Sigmoid colon (tissue), 7 donors: ENCODE results near the gene PDE2A. TPM values are rescaled to one million over a fixed set of nuclear protein-coding genes. Genes with fewer than 3 reads are reported as not detected.

ENCODE experiments used
- DNase-seq: peaks from one replicate; pipeline ENCODE4 v3.0.0-alpha.2; 2019
- H3K27ac ChIP-seq, 4 donors: fragments of 200-600 bp; sonication (generic); one replicate each; pipeline ENCODE4 v1.5.1; 2016 to 2019; ENCODE audit warnings: mild to moderate bottlenecking in 1 of 4
- H3K27me3 ChIP-seq, 3 donors: fragments of 200-600 bp; sonication (generic); one replicate each; pipeline ENCODE4 v1.5.1; 2019; ENCODE audit warnings: mild to moderate bottlenecking in 1 of 3
- H3K36me3 ChIP-seq, 4 donors: fragments of 200-600 bp; sonication (generic); one replicate each; pipeline ENCODE4 v1.5.1; 2016 to 2019
- H3K4me1 ChIP-seq, 4 donors: fragments of 200-600 bp; sonication (generic); one replicate each; pipeline ENCODE4 v1.5.1; 2017 to 2019
- H3K4me3 ChIP-seq, 4 donors: fragments of 200-600 bp; sonication (generic); one replicate each; pipeline ENCODE4 v1.5.1; 2017 to 2019; ENCODE audit warnings: mild to moderate bottlenecking in 2 of 4, moderate library complexity in 1 of 4
- H3K9me3 ChIP-seq, 4 donors: fragments of 200-600 bp in 3 of 4; sonication (generic) in 3 of 4; one replicate each; pipeline versions ENCODE4 v1.5.1 to v1.6.1; 2013 to 2019
- EP300 ChIP-seq, 4 donors: sonication (generic); formaldehyde crosslinking; IDR thresholded peaks; one replicate each; pipeline ENCODE4 v1.6.1; 2017; ENCODE audit warnings: antibody characterized with exemption in 4 of 4
- POLR2A ChIP-seq, 2 donors: fragments of 450-650 bp; IDR thresholded peaks; one replicate each; pipeline ENCODE4 v1.6.1; 2016; ENCODE audit warnings: antibody characterized with exemption in 2 of 2, mild to moderate bottlenecking in 2 of 2, moderate library complexity in 2 of 2
- POLR2AphosphoS5 ChIP-seq, 4 donors: sonication (generic); formaldehyde crosslinking; IDR thresholded peaks; one replicate each; pipeline ENCODE4 v1.6.1; 2017; ENCODE audit warnings: antibody characterized with exemption in 4 of 4
- WGBS, 2 donors: extraction: QIAGEN DNeasy Blood & Tissue Kit; methylation state at CpG; one replicate each; pipeline ENCODE4 v1.1.7; 2013; 5-methylcytosine and 5-hydroxymethylcytosine counted together
- intact Hi-C: fragments of 100-400 bp; cut with DNase I; formaldehyde crosslinking; loops from one replicate; pipeline ENCODE4 v1.15.1; 2023
- polyA plus RNA-seq, 3 donors: library from polyadenylated mRNA; stranded (reverse); fragments of 200-250 nt; gene quantifications; one replicate each; pipeline ENCODE4 v1.2.3, GENCODE V29; 2013
- total RNA-seq, 4 donors: library from RNA; depleted of rRNA; stranded (reverse); fragments of >200 nt; gene quantifications; one replicate each; pipeline ENCODE4 v1.1.0, GENCODE V29; 2016
- TF ChIP-seq, protein P1 (sequence below), 4 experiments: fragments of 450-650 bp in 3 of 4; fragments of 200-600 bp in 1 of 4; IDR thresholded peaks; one replicate each; pipeline ENCODE4 v1.5.1; 2016 to 2019; ENCODE audit warnings: antibody characterized with exemption in 4 of 4, mild to moderate bottlenecking in 3 of 4, moderate library complexity in 2 of 4
- donor health status: healthy with polysubstance abuse.
- donor health status: Bipolar disorder and iron deficiency.
- donor health status: healthy.

Gene PDE2A
- total and polyA plus RNA-seq, 7 donors: 1.8 to 75.1 (median 48.9) TPM

DNA sequence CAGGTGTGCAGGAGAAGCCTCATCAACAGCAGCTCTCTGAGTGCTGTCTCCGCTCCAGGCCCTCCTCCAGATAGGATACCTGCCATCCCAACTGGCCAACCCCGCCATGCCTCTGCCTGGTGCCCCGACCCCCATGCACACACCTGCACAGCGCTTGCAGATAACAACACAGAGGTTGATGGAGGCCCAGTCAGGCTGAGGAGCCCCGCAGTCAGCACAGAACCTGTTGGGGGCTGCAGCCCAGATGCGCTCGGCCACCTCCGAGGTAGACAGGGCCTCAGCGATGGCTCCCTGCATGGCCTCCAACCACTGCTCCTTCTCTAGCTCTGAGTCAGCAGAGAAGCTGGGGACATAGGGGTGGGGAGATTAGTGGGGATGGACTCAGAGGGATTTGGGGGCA lies 32.8 kb upstream of the PDE2A start:
- intact Hi-C loops: no loop called here
- Histone ChIP-seq H3K36me3 (peaks cover 25 to 79% (median 49%) of the 10 kb centered on the region in 4 donors), H3K4me1 (peaks cover 0 to 27% (median 19%) of the 10 kb centered on the region in 4 donors), H3K9me3 (no peaks in the 10 kb centered on the region), H3K4me3 (no peak overlapping the region), H3K27me3 (no peaks in the 10 kb centered on the region), H3K27ac (no peak overlapping the region)
- 97% methylated on average over 9 of the region's 9 CpGs for WGBS, 2 donors
- DNase-seq: no peak
- TF ChIP-seq POLR2A (IDR thresholded peaks at IDR 0.05) (no peak), POLR2AphosphoS5 (IDR thresholded peaks at IDR 0.05) (no peak), EP300 (IDR thresholded peaks at IDR 0.05) (no peak)
- TF ChIP-seq, protein P1, sequence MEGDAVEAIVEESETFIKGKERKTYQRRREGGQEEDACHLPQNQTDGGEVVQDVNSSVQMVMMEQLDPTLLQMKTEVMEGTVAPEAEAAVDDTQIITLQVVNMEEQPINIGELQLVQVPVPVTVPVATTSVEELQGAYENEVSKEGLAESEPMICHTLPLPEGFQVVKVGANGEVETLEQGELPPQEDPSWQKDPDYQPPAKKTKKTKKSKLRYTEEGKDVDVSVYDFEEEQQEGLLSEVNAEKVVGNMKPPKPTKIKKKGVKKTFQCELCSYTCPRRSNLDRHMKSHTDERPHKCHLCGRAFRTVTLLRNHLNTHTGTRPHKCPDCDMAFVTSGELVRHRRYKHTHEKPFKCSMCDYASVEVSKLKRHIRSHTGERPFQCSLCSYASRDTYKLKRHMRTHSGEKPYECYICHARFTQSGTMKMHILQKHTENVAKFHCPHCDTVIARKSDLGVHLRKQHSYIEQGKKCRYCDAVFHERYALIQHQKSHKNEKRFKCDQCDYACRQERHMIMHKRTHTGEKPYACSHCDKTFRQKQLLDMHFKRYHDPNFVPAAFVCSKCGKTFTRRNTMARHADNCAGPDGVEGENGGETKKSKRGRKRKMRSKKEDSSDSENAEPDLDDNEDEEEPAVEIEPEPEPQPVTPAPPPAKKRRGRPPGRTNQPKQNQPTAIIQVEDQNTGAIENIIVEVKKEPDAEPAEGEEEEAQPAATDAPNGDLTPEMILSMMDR (IDR thresholded peaks at IDR 0.05): no peak

GRCh38 chr11:72706579-72706978 lies 32.4 kb upstream of the PDE2A start:
- H3K4me3 ChIP-seq: no peak overlapping the region
- H3K27ac ChIP-seq: no peak overlapping the region
- H3K36me3 ChIP-seq: peaks cover 25 to 79% (median 49%) of the 10 kb centered on the region in 4 donors
- no peak for DNase-seq
- WGBS, 2 donors: 88 to 94% methylated on average over 5 of the region's 5 CpGs
- no peaks in the 10 kb centered on the region for H3K27me3 ChIP-seq
- H3K9me3 ChIP-seq: no peaks in the 10 kb centered on the region
- no peak for TF ChIP-seq POLR2AphosphoS5 (IDR thresholded peaks at IDR 0.05)
- TF ChIP-seq EP300 (IDR thresholded peaks at IDR 0.05): no peak
- TF ChIP-seq, protein P1 (IDR thresholded peaks at IDR 0.05): no peak
- no peak for TF ChIP-seq POLR2A (IDR thresholded peaks at IDR 0.05)
- H3K4me1 ChIP-seq: peaks cover 0 to 27% (median 19%) of the 10 kb centered on the region in 4 donors
- intact Hi-C loops: no loop called here

DNA sequence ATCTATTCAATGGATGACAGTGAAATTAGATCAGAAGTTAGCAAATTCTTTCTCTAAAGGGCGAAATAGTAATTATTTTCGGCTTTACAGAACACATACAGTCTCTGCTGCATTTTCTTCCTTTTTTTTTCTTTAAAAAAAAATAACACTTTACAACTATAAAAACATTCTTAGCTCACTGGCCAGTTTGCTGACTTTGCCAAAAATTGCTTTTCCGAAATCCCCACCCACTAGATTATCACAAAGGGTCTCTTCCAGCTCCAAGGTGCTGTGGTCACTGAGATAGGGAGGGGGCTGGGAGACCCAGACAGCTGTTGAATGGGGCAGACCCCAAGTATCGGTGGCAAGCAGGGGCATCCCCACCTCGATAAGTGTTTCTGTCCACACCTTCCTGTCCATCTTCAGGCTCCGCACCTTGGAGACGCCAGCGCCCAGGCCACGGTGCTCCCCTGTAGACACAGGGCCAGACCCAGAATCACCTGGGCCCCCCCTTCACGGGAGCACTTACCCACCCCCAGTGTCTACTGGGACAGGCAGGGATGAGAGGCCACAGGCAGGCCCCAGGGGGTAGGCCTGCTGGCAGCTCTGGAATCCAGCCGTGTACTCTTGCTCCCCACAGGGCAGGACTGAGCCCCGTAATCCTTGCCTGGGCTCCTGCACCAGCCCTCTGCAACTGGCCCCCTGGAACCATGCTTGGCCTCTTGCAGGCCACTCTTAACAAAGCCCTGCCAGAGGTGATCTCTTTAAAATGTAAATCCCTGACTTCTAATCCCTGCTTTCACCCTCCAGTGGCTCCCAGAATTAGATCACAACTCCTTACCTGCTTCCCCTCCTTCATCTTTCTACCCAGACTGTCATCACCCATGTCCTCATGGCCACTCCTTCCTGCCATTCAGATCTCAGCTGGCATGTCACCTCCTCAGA lies 31.5 kb upstream of the PDE2A start:
- peaks cover 25 to 79% (median 51%) of the 10 kb centered on the region in 4 donors for H3K36me3 ChIP-seq
- TF ChIP-seq POLR2AphosphoS5 (IDR thresholded peaks at IDR 0.05) (no peak), EP300 (IDR thresholded peaks at IDR 0.05) (no peak), POLR2A (IDR thresholded peaks at IDR 0.05) (no peak)
- TF ChIP-seq, protein P1 (IDR thresholded peaks at IDR 0.05): no peak
- no peak for DNase-seq
- no peaks in the 10 kb centered on the region for H3K27me3 ChIP-seq
- peaks cover 0 to 27% (median 19%) of the 10 kb centered on the region in 4 donors for H3K4me1 ChIP-seq
- WGBS, 2 donors: 88 to 91% methylated on average over 12 of the region's 12 CpGs
- H3K4me3 ChIP-seq: no peak overlapping the region
- H3K9me3 ChIP-seq: no peaks in the 10 kb centered on the region
- no peak overlapping the region for H3K27ac ChIP-seq
- intact Hi-C loops: no loop called here

GRCh38 chr11:72704783-72705265 lies 30.6 kb upstream of the PDE2A start:
- no peak overlapping the region for H3K4me3 ChIP-seq
- DNase-seq: no peak
- intact Hi-C loops: no loop called here
- H3K36me3 ChIP-seq: peaks cover 27 to 79% (median 48%) of the 10 kb centered on the region in 4 donors
- H3K4me1 ChIP-seq: peaks cover 0 to 27% (median 19%) of the 10 kb centered on the region in 4 donors
- no peak for TF ChIP-seq POLR2AphosphoS5 (IDR thresholded peaks at IDR 0.05)
- no peak for TF ChIP-seq POLR2A (IDR thresholded peaks at IDR 0.05)
- TF ChIP-seq, protein P1 (IDR thresholded peaks at IDR 0.05): no peak
- no peak for TF ChIP-seq EP300 (IDR thresholded peaks at IDR 0.05)
- no peaks in the 10 kb centered on the region for H3K27me3 ChIP-seq
- H3K27ac ChIP-seq: no peak overlapping the region
- no peaks in the 10 kb centered on the region for H3K9me3 ChIP-seq
- 68 to 77% methylated on average over 4 of the region's 4 CpGs for WGBS, 2 donors
